OCI-LY7 (cell line): ENCODE results near the gene PET117.
"Not testable (repeated sequence)": the region's sequence is repeated elsewhere in the genome, so short reads cannot be mapped to it uniquely, and the experiment has no call there.

Experiments used
- CTCF ChIP-seq: fragments of 200-600 bp; sonication (generic); conservative IDR thresholded peaks from 2 replicates; pipeline ENCODE4 v1.5.1; 2014; ENCODE audit warnings: mild to moderate bottlenecking, antibody characterized with exemption, low read length, moderate library complexity, mixed read lengths
- EZH2phosphoT487 ChIP-seq: fragments of 200-600 bp; sonication (generic); IDR thresholded peaks from 2 replicates; pipeline ENCODE4 v1.6.1; 2018; ENCODE audit warnings: low read depth, borderline replicate concordance, mild to moderate bottlenecking, mixed run types, antibody characterized with exemption, low read length, moderate library complexity, mixed read lengths

GRCh38 chr20:18088841-18089240, 48.8 kb upstream of the PET117 start:
- TF ChIP-seq CTCF, EZH2phosphoT487: not testable (repeated sequence)
